GM18507 (cell line): ENCODE data around the gene SAA1.

Source experiments
- DNase-seq: peaks from one replicate; pipeline ENCODE4 v3.0.0; 2011; ENCODE audit warnings: low read depth; ENCODE audit not compliant: insufficient read length; ENCODE audit errors: extremely low spot score
- FAIRE-seq: peaks from 2 replicates; lab custom pipeline; 2011; peaks lifted over from hg19 to GRCh38; lab: Jason Lieb, UNC

SAA1 gene

GRCh38 chr11:18299721-18300120 is 33.7 kb downstream of the SAA1 start:
- DNase-seq (no peak), FAIRE-seq (no peak)

GRCh38 chr11:18304745-18305144 is 38.7 kb downstream of the SAA1 start:
- FAIRE-seq = no peak
- no peak for DNase-seq

- FAIRE-seq (no peak), DNase-seq (no peak)
Observed at GRCh38 chr11:18307461-18308139, 41.5 kb downstream of the SAA1 start.

- FAIRE-seq = no peak
- no peak for DNase-seq
Observed at GRCh38 chr11:18308242-18308641, 42.2 kb downstream of the SAA1 start.

GRCh38 chr11:18309691-18310090 is 43.6 kb downstream of the SAA1 start:
- FAIRE-seq = no peak
- no peak for DNase-seq

GRCh38 chr11:18310800-18311340 is 44.8 kb downstream of the SAA1 start:
- DNase-seq (peak; percentile 14), FAIRE-seq (peak; percentile 46)

GRCh38 chr11:18312012-18312411 is 45.9 kb downstream of the SAA1 start:
- FAIRE-seq (no peak), DNase-seq (no peak)

GRCh38 chr11:18312663-18313420 is 46.8 kb downstream of the SAA1 start:
- no peak for DNase-seq
- no peak for FAIRE-seq

GRCh38 chr11:18313965-18314763 is 48.1 kb downstream of the SAA1 start:
- FAIRE-seq (no peak), DNase-seq (no peak)

- no peak for FAIRE-seq
- no peak for DNase-seq
Observed at GRCh38 chr11:18314784-18315523, 48.9 kb downstream of the SAA1 start.

- no peak for FAIRE-seq
- no peak for DNase-seq
Observed at GRCh38 chr11:18315893-18316292, 49.8 kb downstream of the SAA1 start.

GRCh38 chr11:18317551-18317950 is 51.5 kb downstream of the SAA1 start:
- FAIRE-seq = no peak

More at GRCh38 chr11:18317551-18317950, 51.5 kb downstream of the SAA1 start:
- no peak for DNase-seq
